Psoas muscle (tissue), 8 donors: Measurements from ENCODE around the gene OSBPL1A. TPM values are rescaled to one million over a fixed set of nuclear protein-coding genes. Genes with fewer than 3 reads are reported as not detected.

Source experiments
- ATAC-seq, 4 donors: fragments of 200-7000 bp; cut with Tn5 transposase; one replicate each; pipeline ENCODE4 v1.9.1; 2020; ENCODE audit warnings: moderate library complexity in 3 of 4, mild to moderate bottlenecking in 2 of 4
- DNase-seq, 2 donors: peaks; one replicate each; pipeline ENCODE4 v3.0.0-alpha.2; 2020
- H3K27ac ChIP-seq: fragments of 200-600 bp; one replicate; pipeline ENCODE4 v1.8.0; 2022
- H3K27me3 ChIP-seq, 3 donors: fragments of 200-600 bp in 1 of 3; one replicate each; pipeline versions ENCODE4 v1.6.1 to v1.8.0; 2013 to 2022; ENCODE audit warnings: low read length in 2 of 3, mild to moderate bottlenecking in 2 of 3, moderate library complexity in 1 of 3; ENCODE audit not compliant: insufficient read depth in 3 of 3
- H3K36me3 ChIP-seq, 2 donors: fragments of 200-600 bp in 1 of 2; one replicate each; pipeline versions ENCODE4 v1.6.1 to v1.8.0; 2013 to 2022; ENCODE audit warnings: low read depth in 1 of 2, mild to moderate bottlenecking in 1 of 2, moderate library complexity in 1 of 2; ENCODE audit not compliant: insufficient read depth in 1 of 2
- H3K4me1 ChIP-seq: fragments of 200-600 bp; one replicate; pipeline ENCODE4 v1.8.0; 2022
- H3K4me3 ChIP-seq: fragments of 200-600 bp; one replicate; pipeline ENCODE4 v1.8.0; 2022; ENCODE audit warnings: mild to moderate bottlenecking
- H3K9me3 ChIP-seq: fragments of 200-600 bp; one replicate; pipeline ENCODE4 v1.8.0; 2022
- WGBS, 3 donors: extraction: QIAGEN DNeasy Blood & Tissue Kit; methylation state at CpG; one replicate each; pipeline versions ENCODE4 v1.1.6 to v1.1.7; 2013; 5-methylcytosine and 5-hydroxymethylcytosine counted together
- intact Hi-C, 2 donors: fragments of 100-400 bp; cut with DNase I; formaldehyde crosslinking; loops; one replicate each; pipeline versions ENCODE4 v1.11.0 to v1.14.2; 2022
- polyA plus RNA-seq, 3 donors: library from polyadenylated mRNA; stranded (reverse); fragments of 200-250 nt; gene quantifications; one replicate each; pipeline ENCODE4 v1.2.3, GENCODE V29; 2013
- total RNA-seq, 4 donors: library from RNA; stranded (reverse); fragmentation: NEBNext Ultra II Directional in 2 of 4; extraction: Animal tissue kit (Norgen Biotek cat#: 25700) in 2 of 4; gene quantifications; one replicate each; pipeline versions ENCODE4 v1.2.1 to v1.2.4, GENCODE V29; 2021 to 2023
- TF ChIP-seq, protein P1 (sequence below): fragments of 200-600 bp; IDR thresholded peaks from one replicate; pipeline ENCODE4 v1.8.0; 2022; ENCODE audit warnings: antibody characterized with exemption
- donor health status: healthy with polysubstance abuse.
- donor health status: DM: no; HTN: no; CAD: no; lungs with moderate emphysema.
- donor health status: Bipolar disorder and iron deficiency.
- donor health status: healthy.
- donor health status: DM: yes; HTN: yes; CAD: no.
- donor health status: DM: no; HTN: no; CAD: no.
- donor health status: DM: no; HTN: no; CAD: no.
- donor health status: DM: yes; HTN: yes; CAD: no.

Gene OSBPL1A
- total and polyA plus RNA-seq, 7 donors: 13.7 to 87.8 (median 65.8) TPM

DNA sequence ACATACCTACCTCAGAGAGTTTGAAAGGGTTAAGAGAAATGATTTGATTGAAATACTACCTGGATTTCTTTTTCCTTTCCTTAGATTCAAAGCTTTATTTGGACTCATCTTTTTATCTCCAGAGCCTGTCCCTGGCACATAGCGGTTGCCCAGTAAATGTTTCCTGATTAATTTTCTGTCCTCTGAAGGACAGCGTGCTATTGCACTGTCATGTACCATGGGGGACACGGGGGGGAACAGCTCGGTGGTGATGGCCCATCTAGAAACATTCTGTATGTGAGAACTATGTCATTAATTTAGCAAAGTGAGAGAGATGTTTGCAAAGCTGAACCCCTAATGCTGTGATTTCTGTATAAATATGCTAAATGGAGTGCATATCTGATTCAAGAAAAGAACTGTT, 285.2 kb downstream of the OSBPL1A start:
- H3K4me3 ChIP-seq: no peak overlapping the region
- no peaks in the 10 kb centered on the region for H3K9me3 ChIP-seq
- WGBS, 3 donors: 89 to 90% (median 90%) methylated on average over 4 of the region's 4 CpGs
- DNase-seq (no peak), ATAC-seq (no peak)
- no peaks in the 10 kb centered on the region for H3K27me3 ChIP-seq
- no peaks in the 10 kb centered on the region for H3K4me1 ChIP-seq
- H3K27ac ChIP-seq: no peak overlapping the region
- intact Hi-C loops: no loop called here
- TF ChIP-seq, protein P1, sequence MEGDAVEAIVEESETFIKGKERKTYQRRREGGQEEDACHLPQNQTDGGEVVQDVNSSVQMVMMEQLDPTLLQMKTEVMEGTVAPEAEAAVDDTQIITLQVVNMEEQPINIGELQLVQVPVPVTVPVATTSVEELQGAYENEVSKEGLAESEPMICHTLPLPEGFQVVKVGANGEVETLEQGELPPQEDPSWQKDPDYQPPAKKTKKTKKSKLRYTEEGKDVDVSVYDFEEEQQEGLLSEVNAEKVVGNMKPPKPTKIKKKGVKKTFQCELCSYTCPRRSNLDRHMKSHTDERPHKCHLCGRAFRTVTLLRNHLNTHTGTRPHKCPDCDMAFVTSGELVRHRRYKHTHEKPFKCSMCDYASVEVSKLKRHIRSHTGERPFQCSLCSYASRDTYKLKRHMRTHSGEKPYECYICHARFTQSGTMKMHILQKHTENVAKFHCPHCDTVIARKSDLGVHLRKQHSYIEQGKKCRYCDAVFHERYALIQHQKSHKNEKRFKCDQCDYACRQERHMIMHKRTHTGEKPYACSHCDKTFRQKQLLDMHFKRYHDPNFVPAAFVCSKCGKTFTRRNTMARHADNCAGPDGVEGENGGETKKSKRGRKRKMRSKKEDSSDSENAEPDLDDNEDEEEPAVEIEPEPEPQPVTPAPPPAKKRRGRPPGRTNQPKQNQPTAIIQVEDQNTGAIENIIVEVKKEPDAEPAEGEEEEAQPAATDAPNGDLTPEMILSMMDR: no peak
- H3K36me3 ChIP-seq: no peaks in the 10 kb centered on the region

Other genes starting within 250 kb of the OSBPL1A start
- 10 to 100 TPM; 14.1 to 21.5 (median 20.6) TPM for gene IMPACT, start 28.8 kb upstream of the OSBPL1A start, total RNA-seq
- gene IMPACT, start 28.8 kb upstream of the OSBPL1A start, polyA plus RNA-seq: 1 to 10 TPM; 4.1 to 5.6 (median 4.8) TPM
- gene HRH4, start 62.8 kb upstream of the OSBPL1A start, total RNA-seq: under 1 TPM in 2 of 4 donors, not detected in 2; 0.10 to 0.21 TPM
- gene HRH4, start 62.8 kb upstream of the OSBPL1A start, polyA plus RNA-seq: under 1 TPM in 2 of 3 donors, not detected in 1; 0.04 to 0.06 TPM